ENCODE measurements around the gene AP5S1. TPM values are rescaled to one million over a fixed set of nuclear protein-coding genes. Genes with fewer than 3 reads are reported as not detected.

AP5S1 gene
- polyA plus RNA-seq, 1 experiment: 7.8 TPM

DNA sequence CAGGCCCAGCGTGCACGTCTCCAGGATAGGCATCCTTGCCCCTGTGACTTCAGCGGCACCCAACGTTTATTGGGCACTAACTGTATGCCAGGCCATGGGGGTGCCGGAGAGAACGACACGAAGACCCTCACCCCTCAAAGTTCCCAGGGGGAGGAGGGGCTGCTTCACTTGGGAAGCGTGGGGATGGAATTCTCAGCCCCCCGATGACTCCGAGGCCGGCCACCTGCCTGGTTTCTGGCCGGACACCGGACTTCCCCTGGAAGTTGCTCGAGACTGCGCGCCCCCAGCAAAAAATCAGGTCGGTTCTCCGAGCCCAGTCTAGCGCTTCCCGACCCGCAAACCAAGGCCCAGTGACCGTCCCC, 26.0 kb downstream of the AP5S1 start:
- no peaks in the 10 kb centered on the region for H3K27me3 ChIP-seq (ENCODE audit: control insufficient read depth, insufficient read depth, low read length)
- no peak for DNase-seq (ENCODE audit: low read depth, low spot score)
- H3K4me3 ChIP-seq (ENCODE audit: low read depth, low read length): peak overlapping the region; percentile 83
- peak overlapping the region; percentile 21 for H3K27ac ChIP-seq (ENCODE audit: low read depth, low read length)
- no peaks in the 10 kb centered on the region; the same call in 1 of the 2 replicates for H3K9me3 ChIP-seq (ENCODE audit: control insufficient read depth, insufficient read depth, low read length)
- ChIA-PET POLR2A (no interaction called here), CTCF (no interaction called here)
- TF ChIP-seq, protein P1, sequence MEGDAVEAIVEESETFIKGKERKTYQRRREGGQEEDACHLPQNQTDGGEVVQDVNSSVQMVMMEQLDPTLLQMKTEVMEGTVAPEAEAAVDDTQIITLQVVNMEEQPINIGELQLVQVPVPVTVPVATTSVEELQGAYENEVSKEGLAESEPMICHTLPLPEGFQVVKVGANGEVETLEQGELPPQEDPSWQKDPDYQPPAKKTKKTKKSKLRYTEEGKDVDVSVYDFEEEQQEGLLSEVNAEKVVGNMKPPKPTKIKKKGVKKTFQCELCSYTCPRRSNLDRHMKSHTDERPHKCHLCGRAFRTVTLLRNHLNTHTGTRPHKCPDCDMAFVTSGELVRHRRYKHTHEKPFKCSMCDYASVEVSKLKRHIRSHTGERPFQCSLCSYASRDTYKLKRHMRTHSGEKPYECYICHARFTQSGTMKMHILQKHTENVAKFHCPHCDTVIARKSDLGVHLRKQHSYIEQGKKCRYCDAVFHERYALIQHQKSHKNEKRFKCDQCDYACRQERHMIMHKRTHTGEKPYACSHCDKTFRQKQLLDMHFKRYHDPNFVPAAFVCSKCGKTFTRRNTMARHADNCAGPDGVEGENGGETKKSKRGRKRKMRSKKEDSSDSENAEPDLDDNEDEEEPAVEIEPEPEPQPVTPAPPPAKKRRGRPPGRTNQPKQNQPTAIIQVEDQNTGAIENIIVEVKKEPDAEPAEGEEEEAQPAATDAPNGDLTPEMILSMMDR (IDR thresholded peaks at IDR 0.05; ENCODE audit: low read depth, low read length): no peak

DNA sequence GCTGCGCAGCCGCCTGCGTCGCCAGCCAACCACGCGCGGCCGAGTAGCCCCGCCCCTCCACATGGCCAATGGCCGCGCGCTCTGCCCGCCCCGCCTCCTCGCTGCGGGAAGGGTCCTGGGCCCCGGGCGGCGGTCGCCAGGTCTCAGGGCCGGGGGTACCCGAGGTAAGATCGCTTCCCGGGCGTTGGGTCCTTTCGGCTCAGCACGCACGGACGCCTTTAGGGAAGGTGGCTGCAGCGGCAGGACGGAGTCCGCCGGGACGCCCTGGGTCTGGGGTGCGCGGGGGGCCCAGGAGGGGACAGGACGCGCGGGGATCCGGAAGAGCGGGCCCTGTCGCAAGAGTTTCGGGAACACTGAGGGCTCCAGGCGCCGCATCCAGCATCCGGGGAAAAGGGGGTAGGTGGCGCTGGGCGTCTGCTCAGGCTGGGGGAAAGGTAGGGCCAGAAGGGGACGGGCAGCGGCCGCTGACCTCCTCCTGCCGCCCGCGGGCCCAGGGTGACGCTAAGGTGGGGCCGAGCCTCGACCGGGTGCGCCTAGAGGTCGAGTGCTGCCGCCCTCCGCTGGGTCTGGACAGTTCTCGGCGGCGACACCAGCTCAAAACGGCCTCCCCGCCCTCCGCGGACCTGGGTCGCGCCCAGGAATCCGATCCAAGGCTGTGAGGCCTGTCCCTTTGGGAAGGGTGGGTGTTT, 26.5 kb downstream of the AP5S1 start, which contains the start of gene MAVS:
Gene MAVS (plus strand): TSS at position 95 of the 689 bp plus-strand sequence. CDS start 7,791 bp downstream, outside the sequence.
- Histone ChIP-seq H3K4me3 (ENCODE audit: low read depth, low read length) (peak within 1 kb of the TSS; percentile 83), H3K27me3 (ENCODE audit: control insufficient read depth, insufficient read depth, low read length) (no peaks in the 10 kb centered on the region), H3K27ac (ENCODE audit: low read depth, low read length) (peak within 1 kb of the TSS; percentile 21), H3K9me3 (ENCODE audit: control insufficient read depth, insufficient read depth, low read length) (no peaks in the 10 kb centered on the region; the same call in 1 of the 2 replicates)
- peak; percentile 24 for DNase-seq (ENCODE audit: low read depth, low spot score)
- POLR2A ChIA-PET: interaction anchor here (0.6 kb wide), 1 partner anchor 11 kb away, joined by 5 read pairs; no protein-coding TSS in a partner anchor
- CTCF ChIA-PET: no interaction called here
- TF ChIP-seq, protein P1 (IDR thresholded peaks at IDR 0.05; ENCODE audit: low read depth, low read length): no peak

DNA sequence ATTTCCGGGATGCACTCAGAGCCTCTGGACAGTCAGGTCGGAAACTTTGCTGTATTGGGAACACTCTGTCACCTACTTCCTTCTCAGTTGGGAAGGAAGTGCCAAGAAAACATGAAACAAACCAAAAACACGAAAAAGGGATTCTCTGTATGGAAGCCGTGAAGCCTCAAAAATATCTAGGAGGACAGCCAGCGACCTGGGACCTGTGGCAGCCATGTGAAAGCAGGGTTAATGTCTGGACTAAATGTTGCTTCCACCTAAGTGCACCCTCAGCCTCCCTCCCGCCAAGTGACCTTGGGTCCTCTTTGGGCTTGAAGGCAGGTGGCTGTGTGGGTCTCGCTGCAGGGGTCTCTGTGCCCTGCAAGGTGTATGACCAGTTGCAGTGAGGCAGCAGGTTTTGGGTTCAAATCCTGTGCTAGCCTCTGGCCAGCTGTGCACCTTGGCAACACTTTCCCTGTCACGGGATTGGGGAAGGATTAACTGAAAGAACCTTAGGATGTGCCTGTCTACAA, 27.1 kb downstream of the AP5S1 start:
- no peak for DNase-seq (ENCODE audit: low read depth, low spot score)
- Histone ChIP-seq H3K27me3 (ENCODE audit: control insufficient read depth, insufficient read depth, low read length) (no peaks in the 10 kb centered on the region), H3K4me3 (ENCODE audit: low read depth, low read length) (peak overlapping the region; percentile 83), H3K27ac (ENCODE audit: low read depth, low read length) (peak overlapping the region; percentile 11), H3K9me3 (ENCODE audit: control insufficient read depth, insufficient read depth, low read length) (no peaks in the 10 kb centered on the region; the same call in 1 of the 2 replicates)
- ChIA-PET POLR2A (interaction anchor here (0.6 kb wide), 1 partner anchor 11 kb away, joined by 5 read pairs; no protein-coding TSS in a partner anchor), CTCF (no interaction called here)
- TF ChIP-seq, protein P1 (IDR thresholded peaks at IDR 0.05; ENCODE audit: low read depth, low read length): no peak

DNA sequence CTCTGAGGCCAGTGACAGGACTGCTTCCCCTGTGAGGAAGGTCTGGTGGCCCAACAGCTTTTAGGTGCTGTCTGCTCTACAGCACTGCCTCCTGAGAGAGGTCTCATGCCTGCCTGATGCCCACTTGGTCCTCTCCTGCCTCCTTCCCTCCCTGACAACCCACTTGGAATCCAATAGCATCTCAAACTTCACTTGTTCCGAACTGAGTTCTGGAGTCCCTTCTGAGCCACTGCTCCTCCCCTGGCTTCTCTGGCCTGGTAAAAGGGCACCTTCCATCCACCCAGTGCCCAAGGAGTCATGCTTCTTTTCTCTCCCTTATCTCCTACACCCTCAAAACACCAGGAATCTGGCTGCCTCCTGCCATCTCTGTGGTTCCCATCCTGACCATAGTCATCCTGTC, 28.2 kb downstream of the AP5S1 start:
- peak overlapping the region; percentile 21 for H3K27ac ChIP-seq (ENCODE audit: low read depth, low read length)
- ChIA-PET CTCF (interaction anchor here (0.6 kb wide), 1 partner anchor 77 kb away, joined by 3 read pairs; no protein-coding TSS in a partner anchor), POLR2A (no interaction called here)
- no peaks in the 10 kb centered on the region; the same call in 1 of the 2 replicates for H3K9me3 ChIP-seq (ENCODE audit: control insufficient read depth, insufficient read depth, low read length)
- no peak for DNase-seq (ENCODE audit: low read depth, low spot score)
- H3K4me3 ChIP-seq (ENCODE audit: low read depth, low read length): no peak overlapping the region; the same call in 1 of the 2 replicates
- no peaks in the 10 kb centered on the region for H3K27me3 ChIP-seq (ENCODE audit: control insufficient read depth, insufficient read depth, low read length)
- TF ChIP-seq, protein P1 (IDR thresholded peaks at IDR 0.05; ENCODE audit: low read depth, low read length): no peak

DNA sequence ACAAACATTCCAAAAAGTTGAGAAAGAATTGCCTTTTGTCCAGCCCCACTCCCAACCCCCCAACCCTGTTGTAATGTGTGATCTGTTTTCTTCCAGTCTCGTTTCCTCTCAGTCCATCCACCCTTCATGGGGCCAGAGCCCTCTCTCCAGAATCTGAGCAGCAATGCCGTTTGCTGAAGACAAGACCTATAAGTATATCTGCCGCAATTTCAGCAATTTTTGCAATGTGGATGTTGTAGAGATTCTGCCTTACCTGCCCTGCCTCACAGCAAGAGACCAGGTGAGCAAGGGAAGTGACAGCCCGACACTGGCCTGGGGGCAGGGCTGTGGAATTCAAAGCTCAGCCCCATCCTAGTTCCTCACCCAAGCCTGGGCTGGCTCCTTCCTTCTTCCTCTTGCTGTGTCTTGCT, 34.1 kb downstream of the AP5S1 start:
- no peaks in the 10 kb centered on the region for H3K27me3 ChIP-seq (ENCODE audit: control insufficient read depth, insufficient read depth, low read length)
- no peak for DNase-seq (ENCODE audit: low read depth, low spot score)
- no peaks in the 10 kb centered on the region for H3K9me3 ChIP-seq (ENCODE audit: control insufficient read depth, insufficient read depth, low read length)
- TF ChIP-seq, protein P1 (IDR thresholded peaks at IDR 0.05; ENCODE audit: low read depth, low read length): no peak
- POLR2A ChIA-PET: interaction anchor here (0.7 to 1.0 kb wide), 2 partner anchors 87 to 165 kb away, joined by 3 to 6 read pairs; partner anchors contain the start of gene ADISSP
- H3K4me3 ChIP-seq (ENCODE audit: low read depth, low read length): no peak overlapping the region
- CTCF ChIA-PET: interaction anchor here (0.7 to 3.2 kb wide), 20 partner anchors 9 to 293 kb away, joined by 3 to 19 read pairs (median 4); partner anchors contain the start of genes AP5S1, CDC25B and CENPB
- no peak overlapping the region for H3K27ac ChIP-seq (ENCODE audit: low read depth, low read length)

Measured in AG04450 (cell line).